ENCODE data around the gene CFAP74. TPM values are rescaled to one million over a fixed set of nuclear protein-coding genes. Genes with fewer than 3 reads are reported as not detected.

The CFAP74 gene
- total RNA-seq, 2 experiments from 2014 or later = not detected

GRCh38 chr1:1877865-1878436 lies 125.6 kb downstream of the CFAP74 start:
- no peaks in the 10 kb centered on the region for H3K27me3 Mint-ChIP-seq
- H3K27ac Mint-ChIP-seq = peak overlapping the region; percentile 1
- H3K9me3 Mint-ChIP-seq = no peaks in the 10 kb centered on the region
- peaks cover 53% of the 10 kb centered on the region for H3K36me3 Mint-ChIP-seq (ENCODE audit: low read depth)
- H3K4me3 Mint-ChIP-seq = no peak overlapping the region
- ChIA-PET CTCF (no interaction called here), POLR2A (no interaction called here)
- H3K4me1 Mint-ChIP-seq = peaks cover 56% of the 10 kb centered on the region
- no peak for DNase-seq

- Mint-ChIP-seq H3K36me3 (ENCODE audit: low read depth) (peaks cover 65% of the 10 kb centered on the region), H3K4me1 (peaks cover 59% of the 10 kb centered on the region), H3K9me3 (no peaks in the 10 kb centered on the region), H3K27me3 (no peaks in the 10 kb centered on the region), H3K27ac (peak overlapping the region; percentile 82), H3K4me3 (no peak overlapping the region)
- ChIA-PET CTCF (interaction anchor here (1.2 kb wide), 1 partner anchor 11 kb away, joined by 3 read pairs; no protein-coding TSS in a partner anchor), POLR2A (interaction anchor here (0.7 to 5.4 kb wide), 2 partner anchors 11 to 15 kb away, joined by 4 to 29 read pairs; no protein-coding TSS in a partner anchor)
- DNase-seq = no peak
Observed at GRCh38 chr1:1876335-1876930, 127.2 kb downstream of the CFAP74 start.

GRCh38 chr1:1875932-1876331 lies 127.7 kb downstream of the CFAP74 start:
- CTCF ChIA-PET = interaction anchor here (1.2 kb wide), 1 partner anchor 12 kb away, joined by 3 read pairs; no protein-coding TSS in a partner anchor
- no peak for DNase-seq
- Mint-ChIP-seq H3K27me3 (no peaks in the 10 kb centered on the region), H3K36me3 (ENCODE audit: low read depth) (peaks cover 67% of the 10 kb centered on the region), H3K9me3 (no peaks in the 10 kb centered on the region), H3K27ac (peak overlapping the region; percentile 82), H3K4me1 (peaks cover 59% of the 10 kb centered on the region), H3K4me3 (no peak overlapping the region)
- POLR2A ChIA-PET = interaction anchor here (0.7 to 5.4 kb wide), 2 partner anchors 12 to 16 kb away, joined by 4 to 29 read pairs; no protein-coding TSS in a partner anchor

DNA sequence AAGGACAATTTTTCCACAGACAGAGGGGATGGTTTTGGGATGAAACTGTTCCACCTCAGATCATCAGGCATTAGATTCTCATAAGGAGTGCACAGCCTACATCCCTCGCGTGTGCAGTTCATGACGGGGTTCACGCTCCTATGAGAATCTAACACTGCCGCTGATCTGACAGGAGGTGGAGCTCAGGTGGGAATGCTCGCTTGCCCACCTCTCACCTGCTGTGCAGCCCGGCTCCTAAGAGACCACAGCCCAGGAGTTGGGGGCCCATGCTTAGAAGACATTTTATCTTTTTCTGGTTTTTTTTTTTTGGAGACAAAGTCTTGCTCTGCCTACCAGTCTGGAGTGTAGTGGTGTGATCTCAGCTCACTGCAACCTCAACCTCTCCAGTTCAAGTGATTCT lies 128.7 kb downstream of the CFAP74 start:
- no peaks in the 10 kb centered on the region for H3K9me3 Mint-ChIP-seq
- H3K27ac Mint-ChIP-seq = no peak overlapping the region
- POLR2A ChIA-PET = interaction anchor here (1.5 to 5.4 kb wide), 2 partner anchors 10 to 13 kb away, joined by 4 to 29 read pairs; no protein-coding TSS in a partner anchor
- CTCF ChIA-PET = interaction anchor here (1.2 kb wide), 1 partner anchor 13 kb away, joined by 3 read pairs; no protein-coding TSS in a partner anchor
- H3K4me3 Mint-ChIP-seq = no peak overlapping the region
- H3K27me3 Mint-ChIP-seq = no peaks in the 10 kb centered on the region
- DNase-seq = no peak
- H3K36me3 Mint-ChIP-seq (ENCODE audit: low read depth) = peaks cover 71% of the 10 kb centered on the region
- peaks cover 59% of the 10 kb centered on the region for H3K4me1 Mint-ChIP-seq

GRCh38 chr1:1873186-1873585 lies 130.4 kb downstream of the CFAP74 start:
- ChIA-PET CTCF (no interaction called here), POLR2A (interaction anchor here (5.4 kb wide), 1 partner anchor 15 kb away, joined by 29 read pairs; no protein-coding TSS in a partner anchor)
- Mint-ChIP-seq H3K27ac (no peak overlapping the region), H3K4me3 (no peak overlapping the region), H3K9me3 (no peaks in the 10 kb centered on the region), H3K27me3 (no peaks in the 10 kb centered on the region), H3K4me1 (peaks cover 51% of the 10 kb centered on the region), H3K36me3 (ENCODE audit: low read depth) (peaks cover 67% of the 10 kb centered on the region)
- no peak for DNase-seq

- Mint-ChIP-seq H3K27me3 (no peaks in the 10 kb centered on the region), H3K27ac (no peak overlapping the region), H3K4me3 (no peak overlapping the region), H3K9me3 (no peaks in the 10 kb centered on the region), H3K36me3 (ENCODE audit: low read depth) (peaks cover 64% of the 10 kb centered on the region), H3K4me1 (peaks cover 44% of the 10 kb centered on the region)
- ChIA-PET CTCF (interaction anchor here (1.0 kb wide), 1 partner anchor 19 kb away, joined by 3 read pairs; no protein-coding TSS in a partner anchor), POLR2A (interaction anchor here (5.4 kb wide), 1 partner anchor 15 kb away, joined by 29 read pairs; no protein-coding TSS in a partner anchor)
- DNase-seq = no peak
Observed at GRCh38 chr1:1872329-1872994, 131.1 kb downstream of the CFAP74 start.

Other genes starting within 250 kb of the CFAP74 start
- gene NADK, start 225.3 kb downstream of the CFAP74 start, total RNA-seq = 10 to 100 TPM; 78.0 to 81.5 TPM
- gene GNB1, start 112.7 kb downstream of the CFAP74 start, total RNA-seq = 100 to 1,000 TPM; 428 to 431 TPM
- under 1 TPM; 0.25 to 0.38 TPM for gene CALML6, start 88.5 kb downstream of the CFAP74 start, total RNA-seq
- not detected for gene TMEM52, start 84.5 kb downstream of the CFAP74 start, total RNA-seq
- gene GABRD, start 15.6 kb upstream of the CFAP74 start, total RNA-seq = not detected
- 1 to 10 TPM; 6.7 to 8.0 TPM for gene PRKCZ, start 46.6 kb upstream of the CFAP74 start, total RNA-seq
- 10 to 100 TPM; 53.4 to 57.1 TPM for gene FAAP20, start 191.0 kb upstream of the CFAP74 start, total RNA-seq
- gene SKI, start 224.5 kb upstream of the CFAP74 start, total RNA-seq = 10 to 100 TPM; 58.0 to 61.5 TPM

Data from activated CD4-positive, alpha-beta memory T cell treated with anti-CD3 and anti-CD28 coated beads, Interleukin-2, amount 10 ng/mL, durations not matched to agents 7 days and 5 days (primary cell).